ENCODE data around the gene CLDN4. TPM values are rescaled to one million over a fixed set of nuclear protein-coding genes. Genes with fewer than 3 reads are reported as not detected.

The CLDN4 gene
- total RNA-seq, 1 experiment from 2014 or later: 15.6 TPM

GRCh38 chr7:73823873-73824592 is 6.8 kb upstream of the CLDN4 start:
- no peak for DNase-seq
- H2BK120ac ChIP-seq (ENCODE audit: low read depth, low read length, poor library complexity, severe bottlenecking): no peak overlapping the region
- H3K9me3 ChIP-seq (ENCODE audit: control insufficient read depth, low read depth, low read length): no peaks in the 10 kb centered on the region
- H3K4me2 ChIP-seq (ENCODE audit: insufficient read depth, insufficient read length, low read length): no peak overlapping the region
- no peak overlapping the region for H3K14ac ChIP-seq (ENCODE audit: insufficient read depth, low read length)
- no peak overlapping the region for H2AFZ ChIP-seq (ENCODE audit: low read length)
- no CpG with 5 or more reads among the region's 11 CpGs for WGBS (ENCODE audit: extremely low coverage, insufficient read length, low lambda C conversion rate)
- TF ChIP-seq, protein P1, sequence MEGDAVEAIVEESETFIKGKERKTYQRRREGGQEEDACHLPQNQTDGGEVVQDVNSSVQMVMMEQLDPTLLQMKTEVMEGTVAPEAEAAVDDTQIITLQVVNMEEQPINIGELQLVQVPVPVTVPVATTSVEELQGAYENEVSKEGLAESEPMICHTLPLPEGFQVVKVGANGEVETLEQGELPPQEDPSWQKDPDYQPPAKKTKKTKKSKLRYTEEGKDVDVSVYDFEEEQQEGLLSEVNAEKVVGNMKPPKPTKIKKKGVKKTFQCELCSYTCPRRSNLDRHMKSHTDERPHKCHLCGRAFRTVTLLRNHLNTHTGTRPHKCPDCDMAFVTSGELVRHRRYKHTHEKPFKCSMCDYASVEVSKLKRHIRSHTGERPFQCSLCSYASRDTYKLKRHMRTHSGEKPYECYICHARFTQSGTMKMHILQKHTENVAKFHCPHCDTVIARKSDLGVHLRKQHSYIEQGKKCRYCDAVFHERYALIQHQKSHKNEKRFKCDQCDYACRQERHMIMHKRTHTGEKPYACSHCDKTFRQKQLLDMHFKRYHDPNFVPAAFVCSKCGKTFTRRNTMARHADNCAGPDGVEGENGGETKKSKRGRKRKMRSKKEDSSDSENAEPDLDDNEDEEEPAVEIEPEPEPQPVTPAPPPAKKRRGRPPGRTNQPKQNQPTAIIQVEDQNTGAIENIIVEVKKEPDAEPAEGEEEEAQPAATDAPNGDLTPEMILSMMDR (conservative IDR thresholded peaks at IDR 0.05): no peak
- no peak overlapping the region for H2AK5ac ChIP-seq (ENCODE audit: insufficient read length, low read length)
- no peak overlapping the region for H3T11ph ChIP-seq (ENCODE audit: low read length)
- H4K5ac ChIP-seq (ENCODE audit: insufficient read length, low read depth, low read length): no peak overlapping the region
- no peak overlapping the region for H2BK20ac ChIP-seq (ENCODE audit: low read depth, low read length, poor library complexity, severe bottlenecking)
- H3K4me3 Mint-ChIP-seq: no peak overlapping the region; a peak in 1 of 5 replicates
- H3K18ac ChIP-seq (ENCODE audit: insufficient read length, low read depth, low read length): no peak overlapping the region
- H3K27ac Mint-ChIP-seq: no peak overlapping the region
- no peak overlapping the region for H2BK12ac ChIP-seq (ENCODE audit: insufficient read length, low read depth, low read length)
- H3K4ac ChIP-seq (ENCODE audit: low read depth, low read length): no peak overlapping the region
- no peak overlapping the region for H2BK15ac ChIP-seq (ENCODE audit: low read depth, low read length)
- H4K91ac ChIP-seq (ENCODE audit: insufficient read length, low read depth, low read length): no peak overlapping the region
- H4K20me1 ChIP-seq (ENCODE audit: control insufficient read depth, insufficient read depth, insufficient read length): no peaks in the 10 kb centered on the region
- peaks cover 25% of the 10 kb centered on the region for H3K27me3 Mint-ChIP-seq (ENCODE audit: low read depth)
- no peaks in the 10 kb centered on the region for H3K79me2 ChIP-seq (ENCODE audit: insufficient read depth, low read length)
- no peaks in the 10 kb centered on the region for H3K27me3 ChIP-seq (ENCODE audit: insufficient read depth, low read length)
- H3K4me1 ChIP-seq (ENCODE audit: insufficient read depth, low read length): peaks cover 5% of the 10 kb centered on the region; the same call in 1 of the 2 replicates
- H3K9me3 Mint-ChIP-seq: no peaks in the 10 kb centered on the region
- no peak overlapping the region for H2BK5ac ChIP-seq (ENCODE audit: insufficient read length, low read length)
- no peak overlapping the region for H3K56ac ChIP-seq (ENCODE audit: insufficient read length, low read depth, low read length)
- H3K9ac ChIP-seq (ENCODE audit: extremely low read depth, insufficient read length, low read length): no peak overlapping the region
- H3K27ac ChIP-seq (ENCODE audit: insufficient read length, low read depth, low read length): no peak overlapping the region
- H3K4me1 Mint-ChIP-seq: peaks cover 38 to 45% of the 10 kb centered on the region in 2 experiments
- H4K8ac ChIP-seq (replicated peaks; ENCODE audit: insufficient read length, low read depth, low read length): no peak overlapping the region
- no peaks in the 10 kb centered on the region for H3K36me3 Mint-ChIP-seq (ENCODE audit: insufficient read depth in 1 of 3, low read depth in 3 of 3)
- H3K23ac ChIP-seq (ENCODE audit: insufficient read length, low read depth, low read length): no peak overlapping the region
- H3K79me1 ChIP-seq (ENCODE audit: insufficient read depth, low read depth, low read length, poor library complexity, severe bottlenecking): no peaks in the 10 kb centered on the region
- H3K23me2 ChIP-seq (ENCODE audit: insufficient read length, low read depth, low read length, poor library complexity, severe bottlenecking): no peaks in the 10 kb centered on the region
